ENCODE data around the gene OR2AT4.
A peak's percentile ranks its signal among the peaks of the same experiment; 100 is the strongest.

OR2AT4 gene

DNA sequence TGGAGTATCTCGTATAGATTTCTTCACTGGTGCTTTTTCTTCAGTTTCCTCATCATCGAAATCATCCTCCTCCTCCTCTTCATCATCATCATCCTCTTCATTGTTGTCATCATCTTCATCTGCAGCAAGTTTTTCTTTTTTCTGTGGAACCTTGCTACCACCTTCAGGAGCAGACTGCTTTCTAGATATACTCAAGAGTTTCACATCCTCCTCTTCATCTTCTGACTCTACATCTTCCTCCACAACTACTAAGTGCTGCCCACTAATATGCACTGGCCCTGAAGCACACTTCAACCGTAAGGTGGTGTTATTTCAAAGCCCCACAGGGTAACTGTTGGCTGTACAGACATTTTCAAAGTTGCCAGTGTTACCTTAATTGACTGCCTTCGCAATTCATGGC, 17.1 kb downstream of the OR2AT4 start:
- Histone ChIP-seq H3K4me1 (ENCODE audit: control extremely low read depth in 1 of 4, control insufficient read depth in 4 of 4, insufficient read depth in 4 of 4, low read length in 3 of 4) (no peaks in the 10 kb centered on the region), H3K9me3 (ENCODE audit: control extremely low read depth in 1 of 5, control insufficient read depth in 4 of 5, insufficient read depth in 2 of 5, low read depth in 1 of 5, low read length in 4 of 5) (no peaks in the 10 kb centered on the region), H3K36me3 (ENCODE audit: control insufficient read depth in 4 of 4, insufficient read depth in 4 of 4, low read length in 3 of 4) (no peaks in the 10 kb centered on the region), H3K27ac (ENCODE audit: insufficient read depth in 1 of 2, low read depth in 1 of 2, low read length in 2 of 2, poor library complexity in 1 of 2, severe bottlenecking in 2 of 2) (no peak overlapping the region), H3K4me3 (ENCODE audit: control insufficient read depth in 1 of 7, extremely low read depth in 1 of 7, insufficient read depth in 4 of 7, low read depth in 2 of 7, low read length in 6 of 7) (no peak overlapping the region), H3K27me3 (replicated peaks in 2 of 5; ENCODE audit: control insufficient read depth in 4 of 5, insufficient read depth in 5 of 5, low read length in 4 of 5) (peaks cover 0 to 4% (median 0%) of the 10 kb centered on the region in 5 experiments)
- no peak for DNase-seq
- WGBS (ENCODE audit: insufficient coverage): 98% methylated on average over 4 of the region's 4 CpGs
- ChIA-PET CTCF (no interaction called here), POLR2A (no interaction called here)

DNA sequence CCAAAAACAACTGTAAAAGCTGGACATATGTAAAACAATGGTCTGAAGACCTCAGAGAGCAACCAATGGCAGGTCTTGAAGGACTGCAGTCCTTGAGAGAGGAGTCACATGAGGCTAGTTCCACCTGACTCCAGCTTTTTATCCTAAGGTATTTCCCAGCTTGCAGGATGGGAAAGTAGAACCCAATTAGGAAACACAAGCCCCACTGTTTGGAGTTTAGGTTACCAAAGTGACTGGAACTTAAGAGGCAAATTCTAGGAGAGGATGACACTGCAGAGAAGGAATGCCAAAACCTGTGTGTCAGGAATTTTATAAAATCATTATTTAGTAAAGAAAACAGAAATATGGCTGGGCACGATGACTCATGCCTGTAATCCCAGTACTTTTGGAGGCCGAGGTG, 18.4 kb downstream of the OR2AT4 start:
- Histone ChIP-seq H3K9me3 (ENCODE audit: control extremely low read depth in 1 of 5, control insufficient read depth in 4 of 5, insufficient read depth in 2 of 5, low read depth in 1 of 5, low read length in 4 of 5) (no peaks in the 10 kb centered on the region), H3K27ac (ENCODE audit: insufficient read depth in 1 of 2, low read depth in 1 of 2, low read length in 2 of 2, poor library complexity in 1 of 2, severe bottlenecking in 2 of 2) (no peak overlapping the region), H3K36me3 (ENCODE audit: control insufficient read depth in 4 of 4, insufficient read depth in 4 of 4, low read length in 3 of 4) (no peaks in the 10 kb centered on the region), H3K4me1 (ENCODE audit: control extremely low read depth in 1 of 4, control insufficient read depth in 4 of 4, insufficient read depth in 4 of 4, low read length in 3 of 4) (no peaks in the 10 kb centered on the region), H3K4me3 (ENCODE audit: control insufficient read depth in 1 of 7, extremely low read depth in 1 of 7, insufficient read depth in 4 of 7, low read depth in 2 of 7, low read length in 6 of 7) (no peak overlapping the region), H3K27me3 (replicated peaks in 2 of 5; ENCODE audit: control insufficient read depth in 4 of 5, insufficient read depth in 5 of 5, low read length in 4 of 5) (peaks cover 0 to 4% (median 0%) of the 10 kb centered on the region in 5 experiments)
- DNase-seq: no peak
- CTCF ChIA-PET: no interaction called here
- 93% methylated on average over 2 of the region's 2 CpGs for WGBS (ENCODE audit: insufficient coverage)
- POLR2A ChIA-PET: interaction anchor here (0.7 kb wide), 1 partner anchor 117 kb away, joined by 11 read pairs; no protein-coding TSS in a partner anchor

DNA sequence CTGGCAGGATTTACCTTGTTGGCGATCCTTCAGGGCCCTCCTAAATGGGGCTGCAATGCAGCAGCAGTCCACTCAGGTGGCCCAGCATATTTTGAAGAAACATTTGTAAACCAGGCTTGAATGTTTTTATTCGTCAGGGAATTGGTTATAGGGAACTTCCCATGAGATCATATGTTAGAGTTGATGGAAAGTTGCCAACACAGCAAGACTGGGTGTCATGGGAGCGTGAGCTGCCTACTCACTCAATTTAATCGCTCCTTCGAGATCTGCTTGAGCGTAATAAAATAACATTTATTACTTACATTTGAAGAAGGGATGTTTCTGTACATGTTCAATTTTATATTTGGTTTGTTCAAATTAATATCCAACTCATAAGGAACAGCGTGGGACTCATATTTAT, 19.4 kb downstream of the OR2AT4 start:
- 93% methylated on average over 3 of the region's 7 CpGs for WGBS (ENCODE audit: insufficient coverage)
- DNase-seq: peak in 2 of 3 donors; percentile 7 to 15
- Histone ChIP-seq H3K4me1 (ENCODE audit: control extremely low read depth in 1 of 4, control insufficient read depth in 4 of 4, insufficient read depth in 4 of 4, low read length in 3 of 4) (no peaks in the 10 kb centered on the region), H3K27me3 (replicated peaks in 2 of 5; ENCODE audit: control insufficient read depth in 4 of 5, insufficient read depth in 5 of 5, low read length in 4 of 5) (peaks cover 0 to 8% (median 4%) of the 10 kb centered on the region in 5 experiments), H3K4me3 (ENCODE audit: control insufficient read depth in 1 of 7, extremely low read depth in 1 of 7, insufficient read depth in 4 of 7, low read depth in 2 of 7, low read length in 6 of 7) (no peak overlapping the region), H3K36me3 (ENCODE audit: control insufficient read depth in 4 of 4, insufficient read depth in 4 of 4, low read length in 3 of 4) (no peaks in the 10 kb centered on the region), H3K9me3 (ENCODE audit: control extremely low read depth in 1 of 5, control insufficient read depth in 4 of 5, insufficient read depth in 2 of 5, low read depth in 1 of 5, low read length in 4 of 5) (no peaks in the 10 kb centered on the region), H3K27ac (ENCODE audit: insufficient read depth in 1 of 2, low read depth in 1 of 2, low read length in 2 of 2, poor library complexity in 1 of 2, severe bottlenecking in 2 of 2) (no peak overlapping the region)
- ChIA-PET CTCF (no interaction called here), POLR2A (no interaction called here)

DNA sequence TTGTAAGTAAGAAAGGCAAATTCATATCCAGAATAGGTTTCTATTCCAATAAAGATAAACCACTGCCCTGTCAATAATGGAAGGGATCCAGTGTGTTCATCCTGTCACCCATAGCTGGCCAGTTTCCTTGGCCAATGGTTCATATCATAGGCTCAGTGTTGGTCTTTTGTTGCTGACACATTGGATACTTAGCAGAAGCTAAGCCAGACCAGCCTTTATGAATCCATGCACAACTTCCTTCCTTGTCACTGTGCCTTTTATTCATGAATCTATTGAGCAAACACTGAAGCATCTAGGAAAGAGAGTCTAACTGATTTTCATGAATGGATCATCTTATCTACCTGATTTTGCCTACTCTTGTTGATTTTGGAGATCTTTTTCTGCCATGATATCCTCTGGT, 20.0 kb downstream of the OR2AT4 start:
- CTCF ChIA-PET: no interaction called here
- POLR2A ChIA-PET: no interaction called here
- Histone ChIP-seq H3K36me3 (ENCODE audit: control insufficient read depth in 4 of 4, insufficient read depth in 4 of 4, low read length in 3 of 4) (no peaks in the 10 kb centered on the region), H3K4me3 (ENCODE audit: control insufficient read depth in 1 of 7, extremely low read depth in 1 of 7, insufficient read depth in 4 of 7, low read depth in 2 of 7, low read length in 6 of 7) (no peak overlapping the region), H3K27me3 (replicated peaks in 2 of 5; ENCODE audit: control insufficient read depth in 4 of 5, insufficient read depth in 5 of 5, low read length in 4 of 5) (peaks cover 0 to 12% (median 4%) of the 10 kb centered on the region in 5 experiments), H3K27ac (ENCODE audit: insufficient read depth in 1 of 2, low read depth in 1 of 2, low read length in 2 of 2, poor library complexity in 1 of 2, severe bottlenecking in 2 of 2) (no peak overlapping the region), H3K4me1 (ENCODE audit: control extremely low read depth in 1 of 4, control insufficient read depth in 4 of 4, insufficient read depth in 4 of 4, low read length in 3 of 4) (no peaks in the 10 kb centered on the region), H3K9me3 (ENCODE audit: control extremely low read depth in 1 of 5, control insufficient read depth in 4 of 5, insufficient read depth in 2 of 5, low read depth in 1 of 5, low read length in 4 of 5) (no peaks in the 10 kb centered on the region)
- no peak for DNase-seq

DNA sequence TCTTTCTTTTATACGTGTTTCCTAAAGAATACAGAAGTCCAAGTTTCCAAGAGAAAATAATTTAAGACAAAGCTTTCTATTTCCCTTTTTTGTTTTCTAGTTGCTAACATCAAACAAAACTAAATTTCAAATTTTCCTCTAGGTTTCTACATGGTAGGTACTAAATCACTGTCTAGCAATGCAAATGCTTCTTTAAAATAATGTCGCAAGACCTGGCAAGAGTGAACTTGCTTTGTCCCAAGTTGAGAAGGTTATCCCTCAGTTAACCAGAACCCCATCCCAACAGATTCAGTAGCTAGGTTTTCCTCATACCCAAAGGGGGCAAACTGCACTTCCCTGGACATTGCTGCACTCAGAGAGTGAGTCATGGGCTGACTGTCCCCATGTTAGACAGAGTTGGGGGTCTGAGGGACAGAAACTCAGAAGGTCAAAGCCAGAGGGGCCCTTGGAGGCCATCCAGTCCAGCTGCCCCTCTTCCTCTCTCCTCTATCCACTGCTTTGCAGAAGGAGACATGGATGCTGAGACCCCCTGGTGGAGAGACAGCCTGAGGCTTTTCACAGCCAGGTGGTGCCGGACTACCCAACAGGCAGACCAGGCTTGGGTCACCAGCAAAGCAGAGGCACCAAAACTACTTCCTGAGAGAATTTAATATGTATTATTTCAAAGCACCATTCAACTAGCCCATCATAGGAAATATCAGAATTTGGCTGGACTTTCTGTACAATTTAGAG, 23.1 kb downstream of the OR2AT4 start:
- WGBS (ENCODE audit: insufficient coverage): 84% methylated on average over 2 of the region's 3 CpGs
- Histone ChIP-seq H3K36me3 (ENCODE audit: control insufficient read depth in 4 of 4, insufficient read depth in 4 of 4, low read length in 3 of 4) (no peaks in the 10 kb centered on the region), H3K4me1 (ENCODE audit: control extremely low read depth in 1 of 4, control insufficient read depth in 4 of 4, insufficient read depth in 4 of 4, low read length in 3 of 4) (no peaks in the 10 kb centered on the region), H3K9me3 (ENCODE audit: control extremely low read depth in 1 of 5, control insufficient read depth in 4 of 5, insufficient read depth in 2 of 5, low read depth in 1 of 5, low read length in 4 of 5) (no peaks in the 10 kb centered on the region), H3K4me3 (ENCODE audit: control insufficient read depth in 1 of 7, extremely low read depth in 1 of 7, insufficient read depth in 4 of 7, low read depth in 2 of 7, low read length in 6 of 7) (no peak overlapping the region), H3K27ac (ENCODE audit: insufficient read depth in 1 of 2, low read depth in 1 of 2, low read length in 2 of 2, poor library complexity in 1 of 2, severe bottlenecking in 2 of 2) (no peak overlapping the region), H3K27me3 (replicated peaks in 2 of 5; ENCODE audit: control insufficient read depth in 4 of 5, insufficient read depth in 5 of 5, low read length in 4 of 5) (peaks cover 2 to 20% (median 13%) of the 10 kb centered on the region in 5 experiments)
- POLR2A ChIA-PET: interaction anchor here (0.6 kb wide), 1 partner anchor 36 kb away, joined by 3 read pairs; no protein-coding TSS in a partner anchor
- CTCF ChIA-PET: no interaction called here
- no peak for DNase-seq

DNA sequence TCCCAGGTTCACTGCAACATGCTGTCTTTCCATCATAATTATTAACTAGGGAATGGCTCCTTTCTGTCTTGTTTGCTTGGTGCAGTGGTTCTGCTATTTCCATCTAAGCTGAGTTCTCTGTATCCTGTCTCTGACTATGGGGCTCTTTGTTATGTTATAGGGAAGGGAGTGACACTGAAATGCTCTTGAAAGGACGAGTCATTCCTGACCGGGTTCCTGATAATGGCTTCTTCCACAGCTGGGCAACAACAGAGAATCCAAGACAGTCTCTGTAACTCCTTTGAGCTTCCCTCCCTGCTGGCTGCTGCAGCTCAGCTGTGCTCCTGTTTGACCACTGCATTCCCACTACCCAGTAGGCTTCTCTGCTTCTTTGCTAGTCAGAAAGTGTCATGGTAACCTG, 24.1 kb downstream of the OR2AT4 start:
- peaks cover 2 to 17% (median 13%) of the 10 kb centered on the region in 5 experiments for H3K27me3 ChIP-seq (replicated peaks in 2 of 5; ENCODE audit: control insufficient read depth in 4 of 5, insufficient read depth in 5 of 5, low read length in 4 of 5)
- H3K27ac ChIP-seq (ENCODE audit: insufficient read depth in 1 of 2, low read depth in 1 of 2, low read length in 2 of 2, poor library complexity in 1 of 2, severe bottlenecking in 2 of 2): no peak overlapping the region
- H3K9me3 ChIP-seq (ENCODE audit: control extremely low read depth in 1 of 5, control insufficient read depth in 4 of 5, insufficient read depth in 2 of 5, low read depth in 1 of 5, low read length in 4 of 5): no peaks in the 10 kb centered on the region
- H3K4me3 ChIP-seq (ENCODE audit: control insufficient read depth in 1 of 7, extremely low read depth in 1 of 7, insufficient read depth in 4 of 7, low read depth in 2 of 7, low read length in 6 of 7): no peak overlapping the region
- DNase-seq: no peak
- WGBS (ENCODE audit: insufficient coverage): 43% methylated on average over 2 of the region's 2 CpGs
- ChIA-PET CTCF (no interaction called here), POLR2A (interaction anchor here (0.6 kb wide), 1 partner anchor 37 kb away, joined by 3 read pairs; no protein-coding TSS in a partner anchor)
- no peaks in the 10 kb centered on the region for H3K36me3 ChIP-seq (ENCODE audit: control insufficient read depth in 4 of 4, insufficient read depth in 4 of 4, low read length in 3 of 4)
- no peaks in the 10 kb centered on the region for H3K4me1 ChIP-seq (ENCODE audit: control extremely low read depth in 1 of 4, control insufficient read depth in 4 of 4, insufficient read depth in 4 of 4, low read length in 3 of 4)

DNA sequence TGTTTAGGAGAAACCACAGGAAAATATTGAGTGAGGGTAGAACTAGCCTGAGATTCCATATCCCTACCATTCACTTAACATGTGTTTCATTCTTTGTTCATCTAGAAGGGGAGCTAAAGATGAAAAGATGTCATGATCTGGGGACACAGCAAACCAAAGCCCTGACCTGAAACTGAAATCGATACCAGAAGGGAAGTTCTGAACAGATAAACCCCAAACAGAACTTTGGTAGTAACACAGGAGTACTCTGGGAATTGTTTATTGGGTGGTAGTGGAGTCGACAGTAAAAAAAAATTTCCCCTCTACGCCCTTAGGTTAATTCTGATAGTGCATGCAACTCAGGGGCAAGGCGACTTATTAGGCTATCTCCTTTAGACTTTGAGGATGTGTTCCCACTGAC, 27.2 kb downstream of the OR2AT4 start:
- ChIA-PET CTCF (no interaction called here), POLR2A (no interaction called here)
- no peak overlapping the region for H3K27ac ChIP-seq (ENCODE audit: insufficient read depth in 1 of 2, low read depth in 1 of 2, low read length in 2 of 2, poor library complexity in 1 of 2, severe bottlenecking in 2 of 2)
- DNase-seq: no peak
- no peak overlapping the region for H3K4me3 ChIP-seq (ENCODE audit: control insufficient read depth in 1 of 7, extremely low read depth in 1 of 7, insufficient read depth in 4 of 7, low read depth in 2 of 7, low read length in 6 of 7)
- peaks cover 4 to 19% (median 9%) of the 10 kb centered on the region in 5 experiments for H3K27me3 ChIP-seq (replicated peaks in 2 of 5; ENCODE audit: control insufficient read depth in 4 of 5, insufficient read depth in 5 of 5, low read length in 4 of 5)
- no peaks in the 10 kb centered on the region for H3K9me3 ChIP-seq (ENCODE audit: control extremely low read depth in 1 of 5, control insufficient read depth in 4 of 5, insufficient read depth in 2 of 5, low read depth in 1 of 5, low read length in 4 of 5)
- no peaks in the 10 kb centered on the region for H3K4me1 ChIP-seq (ENCODE audit: control extremely low read depth in 1 of 4, control insufficient read depth in 4 of 4, insufficient read depth in 4 of 4, low read length in 3 of 4)
- no peaks in the 10 kb centered on the region for H3K36me3 ChIP-seq (ENCODE audit: control insufficient read depth in 4 of 4, insufficient read depth in 4 of 4, low read length in 3 of 4)
- WGBS (ENCODE audit: insufficient coverage): 100% methylated on average over 2 of the region's 4 CpGs

Measured in common myeloid progenitor, CD34-positive (primary cell).